ENCODE measurements around the gene COX6B2.

- TF ChIP-seq POLR2AphosphoS5 (IDR thresholded peaks at IDR 0.05; ENCODE audit: insufficient read depth in 1 of 2, low read depth in 1 of 2) = no peak
- no peak for TF ChIP-seq POLR2A (IDR thresholded peaks at IDR 0.05)
Observed at GRCh38 chr19:55345818-55346724, 8.4 kb downstream of the COX6B2 start.

All from vagina (tissue), 2 donors.